Peyer's patch (tissue), 4 donors: ENCODE data around the gene BCKDHA.
A peak's percentile ranks its signal among the peaks of the same experiment; 100 is the strongest.

Experiments
- CTCF ChIP-seq, 6 experiments: fragments of 450-650 bp in 4 of 6; fragments of 200-600 bp in 2 of 6; sonication (generic) in 1 of 6; IDR thresholded peaks; one replicate each; pipeline ENCODE4 v1.5.1; 2017 to 2019; ENCODE audit warnings: antibody characterized with exemption in 6 of 6, mild to moderate bottlenecking in 3 of 6, moderate library complexity in 1 of 6
- POLR2A ChIP-seq, 2 donors: fragments of 450-650 bp; IDR thresholded peaks; one replicate each; pipeline ENCODE4 v1.5.1; 2017; ENCODE audit warnings: antibody characterized with exemption in 2 of 2, mild to moderate bottlenecking in 2 of 2, moderate library complexity in 2 of 2

DNA sequence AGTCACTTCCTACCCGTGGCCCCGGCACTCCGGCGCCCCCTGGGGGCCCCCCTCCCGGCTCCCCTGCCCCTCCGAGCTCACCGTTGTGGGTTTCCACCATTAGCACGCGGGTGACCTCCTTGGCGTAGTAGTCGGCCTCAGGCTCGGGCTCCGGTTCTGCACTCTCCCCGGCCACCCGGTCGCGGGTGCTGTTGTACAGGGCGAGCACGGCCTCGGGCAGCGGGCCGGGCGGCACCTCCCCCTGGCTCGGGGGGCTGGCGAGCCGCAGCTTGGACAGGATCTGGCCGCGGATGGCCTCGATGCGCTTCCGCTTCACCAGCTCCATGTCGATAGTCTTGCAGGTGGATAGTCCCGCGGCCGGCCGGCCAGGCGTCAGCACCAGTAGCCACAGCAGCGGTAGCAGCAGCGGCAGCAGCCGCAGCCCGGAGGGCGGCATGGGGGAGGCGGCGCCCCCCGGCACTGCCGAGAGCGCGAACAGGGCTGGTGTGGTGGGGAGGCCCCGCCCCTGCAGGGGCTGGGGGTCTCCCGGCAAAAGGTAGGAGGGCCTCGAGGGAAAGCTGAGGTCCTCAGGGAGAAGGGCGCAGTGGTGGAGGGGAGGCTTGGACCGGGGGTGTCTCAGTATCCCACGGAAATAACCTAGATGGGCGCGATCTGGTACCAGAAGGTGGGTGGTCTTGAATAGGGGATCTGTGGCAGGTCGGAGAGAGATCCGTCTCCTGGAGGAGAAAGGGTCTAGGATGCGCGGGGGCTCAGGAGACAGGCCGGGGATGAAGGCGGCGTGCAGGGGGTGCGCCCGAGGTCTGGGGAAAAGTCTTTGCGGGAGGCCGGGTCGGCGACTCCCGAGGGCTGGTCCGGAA is 44.8 kb upstream of the BCKDHA start:
- peak; percentile 12 to 72 (median 40) for TF ChIP-seq CTCF (IDR thresholded peaks at IDR 0.05)
- TF ChIP-seq POLR2A (IDR thresholded peaks at IDR 0.05): no peak
